Breast epithelium (tissue), 3 donors: ENCODE measurements around the gene C6orf118.

Experiments used
- POLR2A ChIP-seq: fragments of 450-650 bp; IDR thresholded peaks from one replicate; pipeline ENCODE4 v1.6.1; 2016; ENCODE audit warnings: antibody characterized with exemption, mild to moderate bottlenecking, moderate library complexity
- TF ChIP-seq, protein P1 (sequence below), 3 donors: fragments of 450-650 bp; IDR thresholded peaks; one replicate each; pipeline ENCODE4 v1.5.1; 2016 to 2017; ENCODE audit warnings: antibody characterized with exemption in 3 of 3, mild to moderate bottlenecking in 3 of 3, moderate library complexity in 3 of 3

DNA sequence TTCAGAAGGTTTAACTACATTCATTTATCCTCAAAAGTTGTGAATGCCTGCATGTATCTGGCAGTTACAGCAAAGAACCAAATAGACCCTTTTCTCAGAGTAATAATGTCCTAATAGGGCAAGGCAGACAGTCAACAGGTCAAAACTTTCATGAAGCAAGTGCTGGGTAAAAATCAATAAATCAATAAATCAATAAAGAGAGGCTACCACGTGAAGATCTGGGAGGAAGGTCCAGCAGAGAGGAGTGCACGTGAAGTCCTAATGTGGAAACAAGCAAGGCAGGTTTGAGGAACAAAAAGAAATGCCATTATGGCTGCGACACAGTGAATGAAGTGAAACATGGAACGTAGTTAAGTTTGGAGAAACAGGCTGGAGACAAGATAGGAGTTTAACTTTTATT is 36.3 kb upstream of the C6orf118 start:
- TF ChIP-seq, protein P1, sequence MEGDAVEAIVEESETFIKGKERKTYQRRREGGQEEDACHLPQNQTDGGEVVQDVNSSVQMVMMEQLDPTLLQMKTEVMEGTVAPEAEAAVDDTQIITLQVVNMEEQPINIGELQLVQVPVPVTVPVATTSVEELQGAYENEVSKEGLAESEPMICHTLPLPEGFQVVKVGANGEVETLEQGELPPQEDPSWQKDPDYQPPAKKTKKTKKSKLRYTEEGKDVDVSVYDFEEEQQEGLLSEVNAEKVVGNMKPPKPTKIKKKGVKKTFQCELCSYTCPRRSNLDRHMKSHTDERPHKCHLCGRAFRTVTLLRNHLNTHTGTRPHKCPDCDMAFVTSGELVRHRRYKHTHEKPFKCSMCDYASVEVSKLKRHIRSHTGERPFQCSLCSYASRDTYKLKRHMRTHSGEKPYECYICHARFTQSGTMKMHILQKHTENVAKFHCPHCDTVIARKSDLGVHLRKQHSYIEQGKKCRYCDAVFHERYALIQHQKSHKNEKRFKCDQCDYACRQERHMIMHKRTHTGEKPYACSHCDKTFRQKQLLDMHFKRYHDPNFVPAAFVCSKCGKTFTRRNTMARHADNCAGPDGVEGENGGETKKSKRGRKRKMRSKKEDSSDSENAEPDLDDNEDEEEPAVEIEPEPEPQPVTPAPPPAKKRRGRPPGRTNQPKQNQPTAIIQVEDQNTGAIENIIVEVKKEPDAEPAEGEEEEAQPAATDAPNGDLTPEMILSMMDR (IDR thresholded peaks at IDR 0.05) = no peak
- TF ChIP-seq POLR2A = no peak
